WI38 (cell line): Measurements from ENCODE around the gene NME1.
"Not testable (repeated sequence)": the region's sequence is repeated elsewhere in the genome, so short reads cannot be mapped to it uniquely, and the experiment has no call there.

Source experiments
- H3K4me3 ChIP-seq: 2 replicates; pipeline ENCODE4 v1.5.1; 2011; ENCODE audit warnings: low read depth, mild to moderate bottlenecking, control low read depth, low read length
- TF ChIP-seq, protein P1 (sequence below): IDR thresholded peaks from 2 replicates; pipeline ENCODE4 v1.5.1; 2012; ENCODE audit warnings: low read depth, mild to moderate bottlenecking, control low read depth, low read length

NME1 gene

DNA sequence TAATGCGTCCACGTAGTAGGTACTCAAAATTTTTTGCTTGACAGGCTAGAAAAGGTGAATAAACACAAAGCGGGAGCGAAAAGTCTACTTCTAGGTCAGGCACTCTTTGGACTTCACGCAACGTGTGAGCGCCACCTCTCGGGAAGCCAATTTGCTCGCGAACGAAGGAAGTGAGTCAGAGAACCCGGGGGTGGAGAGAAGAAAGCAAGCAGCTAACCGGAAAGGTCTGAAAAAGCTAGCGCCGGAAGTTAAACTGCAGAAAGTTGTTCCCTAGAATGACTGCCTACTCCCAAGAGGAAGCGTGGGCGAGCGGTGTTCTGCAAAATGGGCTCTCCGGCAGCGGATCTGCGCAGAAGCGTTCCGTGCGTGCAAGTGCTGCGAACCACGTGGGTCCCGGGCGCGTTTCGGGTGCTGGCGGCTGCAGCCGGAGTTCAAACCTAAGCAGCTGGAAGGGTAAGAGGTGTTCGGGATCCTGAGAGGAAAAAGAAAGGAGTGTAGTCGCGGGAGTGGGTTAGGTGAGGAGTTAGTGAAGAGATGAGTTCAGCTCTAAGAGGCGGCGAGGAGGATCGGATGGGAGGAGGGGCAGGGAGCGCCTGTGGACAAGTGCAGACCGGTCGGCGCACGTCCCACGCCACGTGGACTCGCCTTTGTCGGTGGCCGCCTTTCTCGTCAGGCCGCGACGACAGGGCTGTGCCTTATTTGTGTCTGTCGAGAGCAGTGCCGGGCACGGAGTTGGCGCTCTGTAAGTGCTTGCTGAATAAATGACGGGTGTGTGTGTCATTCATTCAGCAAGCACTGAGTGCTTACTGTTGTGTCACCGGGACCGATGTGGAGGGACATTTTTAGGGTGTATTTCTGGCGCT, at the start of gene NME1:
Gene NME1, plus strand, starts transcription at position 350 of the 863 bp plus-strand sequence. CDS start 2,096 bp downstream, outside the sequence.
- TF ChIP-seq, protein P1, sequence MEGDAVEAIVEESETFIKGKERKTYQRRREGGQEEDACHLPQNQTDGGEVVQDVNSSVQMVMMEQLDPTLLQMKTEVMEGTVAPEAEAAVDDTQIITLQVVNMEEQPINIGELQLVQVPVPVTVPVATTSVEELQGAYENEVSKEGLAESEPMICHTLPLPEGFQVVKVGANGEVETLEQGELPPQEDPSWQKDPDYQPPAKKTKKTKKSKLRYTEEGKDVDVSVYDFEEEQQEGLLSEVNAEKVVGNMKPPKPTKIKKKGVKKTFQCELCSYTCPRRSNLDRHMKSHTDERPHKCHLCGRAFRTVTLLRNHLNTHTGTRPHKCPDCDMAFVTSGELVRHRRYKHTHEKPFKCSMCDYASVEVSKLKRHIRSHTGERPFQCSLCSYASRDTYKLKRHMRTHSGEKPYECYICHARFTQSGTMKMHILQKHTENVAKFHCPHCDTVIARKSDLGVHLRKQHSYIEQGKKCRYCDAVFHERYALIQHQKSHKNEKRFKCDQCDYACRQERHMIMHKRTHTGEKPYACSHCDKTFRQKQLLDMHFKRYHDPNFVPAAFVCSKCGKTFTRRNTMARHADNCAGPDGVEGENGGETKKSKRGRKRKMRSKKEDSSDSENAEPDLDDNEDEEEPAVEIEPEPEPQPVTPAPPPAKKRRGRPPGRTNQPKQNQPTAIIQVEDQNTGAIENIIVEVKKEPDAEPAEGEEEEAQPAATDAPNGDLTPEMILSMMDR: peak; percentile 65
- peak within 1 kb of the TSS; percentile 84 for H3K4me3 ChIP-seq

DNA sequence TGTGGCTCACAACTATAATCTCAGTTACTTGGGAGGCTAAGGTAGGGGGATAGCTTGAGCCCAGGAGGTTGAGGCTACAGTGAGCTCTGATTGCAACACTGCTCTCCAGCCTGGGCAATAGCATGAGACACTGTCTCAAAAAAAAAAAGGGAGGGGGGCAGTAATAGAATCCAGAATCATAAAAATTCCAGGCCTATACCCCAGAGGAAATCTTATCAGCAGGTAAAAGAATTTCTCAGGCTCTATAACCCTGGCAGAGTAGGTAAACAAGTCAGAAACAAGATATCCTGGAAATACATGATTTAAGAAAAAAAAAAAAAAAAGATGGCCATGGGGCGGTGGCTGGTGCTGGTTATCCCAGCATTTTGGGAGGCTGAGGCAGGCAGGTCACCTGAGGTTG, 45.6 kb upstream of the NME1 start:
- TF ChIP-seq, protein P1: no peak
- H3K4me3 ChIP-seq: no peak overlapping the region

DNA sequence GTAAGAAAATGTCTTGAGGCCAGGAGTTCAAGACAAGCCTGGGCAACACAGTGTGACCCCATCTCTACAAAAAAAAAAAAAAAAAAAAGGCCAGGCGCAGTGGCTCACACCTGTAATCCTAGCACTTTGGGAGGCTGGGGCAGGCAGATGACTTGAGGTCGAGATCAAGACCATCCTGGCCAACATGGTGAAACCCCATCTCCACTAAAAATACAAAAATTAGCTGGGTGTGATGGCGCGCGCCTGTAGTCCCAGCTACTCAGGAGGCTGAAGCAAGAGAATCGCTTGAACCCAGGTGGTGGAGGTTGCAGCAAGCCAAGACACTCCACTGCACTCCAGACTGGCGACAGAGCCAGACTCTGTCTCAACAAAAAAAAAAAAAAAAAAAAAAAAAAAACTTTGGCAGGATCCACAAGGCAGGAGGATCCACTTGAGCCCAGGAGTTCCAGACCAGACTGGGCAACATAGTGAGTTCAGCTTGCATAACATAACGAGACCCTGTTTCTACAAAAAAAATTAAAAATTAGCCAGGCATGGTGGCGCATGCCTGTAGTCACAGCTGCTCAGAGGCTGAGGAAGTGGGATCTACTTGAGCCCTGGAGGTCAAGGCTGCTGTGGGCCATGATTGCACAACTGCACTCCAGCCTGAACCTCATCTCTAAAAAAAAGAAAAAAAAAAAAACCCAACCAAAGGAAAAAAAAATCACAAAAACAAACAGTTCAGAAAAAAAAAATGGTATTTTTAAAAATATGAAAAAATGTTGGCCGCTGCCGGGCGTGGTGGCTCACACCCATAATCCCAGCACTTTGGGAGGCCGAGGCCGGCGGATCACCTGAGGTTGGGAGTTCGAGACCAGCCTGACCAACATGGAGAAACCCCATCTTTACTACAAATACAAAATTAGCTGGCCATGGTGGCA, 40.8 kb upstream of the NME1 start:
- not testable (repeated sequence) for H3K4me3 ChIP-seq

DNA sequence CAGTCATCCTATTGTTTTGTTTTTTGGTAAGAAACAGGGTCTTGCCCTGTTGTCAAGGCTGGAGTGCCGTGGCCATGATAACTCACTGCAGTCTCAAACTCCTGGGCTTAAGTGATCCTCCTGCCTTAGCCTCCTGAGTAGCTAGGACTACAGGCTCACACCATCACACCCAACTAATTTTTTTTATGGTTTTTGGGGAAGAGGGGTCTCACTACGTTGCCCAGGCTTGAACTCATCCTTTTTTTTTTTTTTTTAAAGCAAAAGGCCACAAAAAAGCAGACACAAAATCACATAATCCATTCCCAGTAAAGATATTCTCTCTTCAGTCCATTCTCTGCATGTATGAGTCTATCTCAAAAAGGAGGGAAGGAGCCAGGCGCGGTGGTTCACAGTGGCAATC, 38.2 kb upstream of the NME1 start:
- no peak overlapping the region for H3K4me3 ChIP-seq
- TF ChIP-seq, protein P1: no peak

DNA sequence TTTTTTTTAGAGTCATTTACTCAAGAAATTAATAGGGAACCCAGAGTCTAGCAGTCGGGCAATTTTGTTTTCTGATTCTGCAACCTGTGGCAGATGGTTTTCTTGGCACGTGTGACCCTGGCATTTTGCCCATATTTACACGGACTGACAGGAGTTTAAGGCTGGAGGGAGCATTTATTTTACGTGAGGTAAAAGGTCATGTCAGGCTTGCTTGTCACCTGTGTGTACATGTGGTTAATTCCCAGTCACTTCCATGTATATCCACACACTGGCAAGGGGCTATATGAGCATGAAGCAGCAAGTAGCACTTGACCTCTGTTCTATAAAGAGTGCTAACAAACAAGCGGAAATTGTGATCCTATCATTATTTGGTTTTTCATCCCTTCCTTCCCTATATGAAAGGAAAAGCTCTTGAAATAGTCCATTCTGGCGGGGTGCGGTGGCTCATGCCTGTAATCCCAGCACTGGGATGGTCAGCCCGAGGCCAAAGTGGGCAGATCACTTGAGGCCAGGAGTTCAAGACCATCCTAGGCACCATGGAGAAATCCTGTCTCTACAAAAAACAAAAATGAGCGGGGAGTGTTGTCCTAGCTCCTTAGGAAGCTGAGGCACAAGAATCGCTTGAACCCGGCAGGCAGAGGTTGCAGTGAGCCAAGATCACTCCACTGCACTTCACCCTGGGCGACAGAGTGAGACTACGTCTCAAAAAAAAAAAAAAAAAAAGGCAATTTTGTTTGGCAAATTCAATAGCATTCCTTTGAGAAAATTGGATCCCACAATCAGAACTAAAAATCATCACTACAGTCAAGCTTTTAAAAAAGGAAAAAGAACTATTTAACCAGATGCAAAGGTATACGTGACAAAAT, 34.8 kb upstream of the NME1 start:
- H3K4me3 ChIP-seq: peak overlapping the region; percentile 87

DNA sequence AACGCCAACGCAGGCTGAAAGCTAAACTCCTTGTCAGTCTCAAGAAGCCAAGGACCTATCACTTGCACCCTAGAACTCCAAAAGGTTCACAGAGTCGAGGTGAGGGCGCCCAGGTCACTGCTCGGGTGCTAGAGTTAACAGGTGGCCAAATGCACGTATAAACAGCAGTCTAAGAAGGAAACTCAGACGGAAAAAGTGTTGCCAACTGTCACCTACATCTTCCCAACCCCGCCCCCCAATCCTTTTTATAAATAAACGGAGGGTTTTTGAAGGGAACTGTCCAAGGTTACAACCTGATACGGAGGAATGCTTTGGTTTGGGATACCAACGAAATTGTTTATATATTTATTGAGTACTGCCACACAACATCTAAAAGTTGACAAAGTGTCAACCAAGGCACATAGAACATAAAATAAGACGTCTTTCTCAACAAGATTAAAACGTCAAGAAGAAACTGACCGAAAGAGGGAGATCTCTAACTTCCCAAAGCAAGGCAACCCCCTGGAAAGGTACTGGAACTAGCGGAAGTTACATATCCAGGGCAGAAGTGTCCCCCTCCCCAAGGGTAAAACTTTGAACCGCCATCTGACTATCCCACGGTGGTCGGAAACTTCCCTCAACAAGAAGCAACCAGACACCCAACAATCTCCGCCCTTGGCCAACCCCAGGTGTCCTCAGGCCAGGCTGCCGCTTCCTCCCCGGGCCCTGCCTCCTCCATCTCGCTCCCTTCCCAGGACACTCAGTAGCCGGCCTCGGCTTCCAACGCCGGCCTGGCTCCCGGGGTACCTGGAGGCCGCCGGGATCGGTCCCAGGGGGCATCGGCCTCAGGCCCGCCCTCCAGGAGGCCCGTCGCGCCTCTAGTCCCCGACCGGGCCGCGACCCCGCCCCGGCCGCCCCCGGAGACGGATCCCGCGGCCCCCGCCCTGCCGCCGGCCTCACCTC, 33.7 kb upstream of the NME1 start:
- peak overlapping the region; percentile 87 for H3K4me3 ChIP-seq
- TF ChIP-seq, protein P1: no peak

More for the DNA sequence above, 34.8 kb upstream of the NME1 start:
- TF ChIP-seq, protein P1: no peak
